HG03280 (cell line): ENCODE measurements around the gene BMF.

Source experiments
- ATAC-seq: cut with Tn5 transposase; IDR thresholded peaks from one replicate; pipeline ENCODE4 v1.9.1; 2021; ENCODE audit warnings: mild to moderate bottlenecking, moderate library complexity; ENCODE audit not compliant: unreplicated experiment

Gene BMF

GRCh38 chr15:40104296-40104864, 4.3 kb downstream of the BMF start:
- ATAC-seq = no peak

- ATAC-seq = no peak
Measured at GRCh38 chr15:40103864-40104271, 4.8 kb downstream of the BMF start.

- ATAC-seq = no peak
Measured at GRCh38 chr15:40102897-40103858, 5.5 kb downstream of the BMF start.

- no peak for ATAC-seq
Measured at GRCh38 chr15:40100947-40101905, 7.5 kb downstream of the BMF start.

GRCh38 chr15:40100123-40100946, 8.3 kb downstream of the BMF start:
- ATAC-seq = no peak

- peak; percentile 76 for ATAC-seq
Measured at GRCh38 chr15:40098489-40099261, 10.0 kb downstream of the BMF start.

- ATAC-seq = no peak
Measured at GRCh38 chr15:40097968-40098476, 10.7 kb downstream of the BMF start.

- no peak for ATAC-seq
Measured at GRCh38 chr15:40097096-40097967, 11.3 kb downstream of the BMF start.

- peak; percentile 42 for ATAC-seq
Measured at GRCh38 chr15:40096094-40096891, 12.4 kb downstream of the BMF start.

GRCh38 chr15:40095371-40096093, 13.1 kb downstream of the BMF start:
- ATAC-seq = no peak

- ATAC-seq = no peak
Measured at GRCh38 chr15:40094156-40094555, 14.5 kb downstream of the BMF start.

GRCh38 chr15:40092979-40093869, 15.5 kb downstream of the BMF start:
- ATAC-seq = no peak

GRCh38 chr15:40092256-40092978, 16.3 kb downstream of the BMF start:
- ATAC-seq = no peak

GRCh38 chr15:40091861-40092255, 16.8 kb downstream of the BMF start:
- ATAC-seq = no peak

- ATAC-seq = no peak
Measured at GRCh38 chr15:40090774-40091455, 17.8 kb downstream of the BMF start.
